Mesendoderm (in vitro differentiated cells): ENCODE data around the gene VTI1A.

Source experiments
- DNase-seq: peaks from one replicate; pipeline ENCODE4 v3.0.0; 2013
- H2AK5ac ChIP-seq: 2 replicates; pipeline ENCODE4 v1.6.1; 2013; ENCODE audit warnings: low read length, inconsistent platforms
- H2BK120ac ChIP-seq: 2 replicates; pipeline ENCODE4 v1.6.1; 2013; ENCODE audit warnings: low read depth, mild to moderate bottlenecking, low read length, moderate library complexity, mixed read lengths
- H2BK15ac ChIP-seq: replicated peaks from 2 replicates; pipeline ENCODE4 v1.6.1; 2013; ENCODE audit warnings: low read depth, mild to moderate bottlenecking, moderate library complexity
- H2BK5ac ChIP-seq: 2 replicates; pipeline ENCODE4 v1.6.1; 2013; ENCODE audit warnings: low read length, inconsistent platforms
- H3K18ac ChIP-seq: 2 replicates; pipeline ENCODE4 v1.6.1; 2013; ENCODE audit warnings: mild to moderate bottlenecking, low read length, mixed read lengths
- H3K23ac ChIP-seq: one replicate; pipeline ENCODE4 v1.6.1; 2013; ENCODE audit warnings: low read length
- H3K27ac ChIP-seq: 2 replicates; pipeline ENCODE4 v1.5.1; 2013; ENCODE audit warnings: low read depth, mild to moderate bottlenecking, inconsistent platforms, low read length, moderate library complexity
- H3K27me3 ChIP-seq: 2 replicates; pipeline ENCODE4 v1.6.1; 2013; ENCODE audit warnings: low read length, control low read depth, mild to moderate bottlenecking, inconsistent platforms; ENCODE audit not compliant: insufficient read depth, poor library complexity
- H3K36me3 ChIP-seq: 2 replicates; pipeline ENCODE4 v1.6.1; 2013; ENCODE audit warnings: low read length, inconsistent platforms; ENCODE audit not compliant: control insufficient read depth, insufficient read depth
- H3K4ac ChIP-seq: one replicate; pipeline ENCODE4 v1.6.1; 2013; ENCODE audit warnings: low read depth, mild to moderate bottlenecking, low read length, moderate library complexity
- H3K4me1 ChIP-seq: 2 replicates; pipeline ENCODE4 v1.6.1; 2013; ENCODE audit warnings: low read depth, low read length, inconsistent platforms; ENCODE audit not compliant: control insufficient read depth
- H3K4me2 ChIP-seq: 2 replicates; pipeline ENCODE4 v1.6.1; 2013; ENCODE audit warnings: low read length
- H3K4me3 ChIP-seq: 2 replicates; pipeline ENCODE4 v1.5.1; 2013; ENCODE audit warnings: mild to moderate bottlenecking, low read length
- H3K56ac ChIP-seq: one replicate; pipeline ENCODE4 v1.6.1; 2013; ENCODE audit warnings: low read length
- H3K79me1 ChIP-seq: 2 replicates; pipeline ENCODE4 v1.6.1; 2013; ENCODE audit warnings: low read length, inconsistent platforms
- H3K79me2 ChIP-seq: 2 replicates; pipeline ENCODE4 v1.6.1; 2013; ENCODE audit warnings: mild to moderate bottlenecking, low read length; ENCODE audit not compliant: control insufficient read depth, insufficient read depth
- H3K9ac ChIP-seq: 2 replicates; pipeline ENCODE4 v1.6.1; 2013; ENCODE audit warnings: low read length, inconsistent platforms
- H4K5ac ChIP-seq: one replicate; pipeline ENCODE4 v1.6.1; 2013; ENCODE audit warnings: low read length
- H4K8ac ChIP-seq: one replicate; pipeline ENCODE4 v1.6.1; 2013; ENCODE audit warnings: low read depth, mild to moderate bottlenecking, control low read depth, low read length, moderate library complexity
- WGBS: extraction: QIAGEN DNeasy Blood & Tissue Kit; methylation state at CpG from one replicate; pipeline ENCODE4 v1.1.7; 2013; ENCODE audit warnings: low lambda C conversion rate, missing lambda C conversion rate; ENCODE audit not compliant: insufficient coverage; ENCODE audit errors: extremely low coverage; 5-methylcytosine and 5-hydroxymethylcytosine counted together

VTI1A gene

DNA sequence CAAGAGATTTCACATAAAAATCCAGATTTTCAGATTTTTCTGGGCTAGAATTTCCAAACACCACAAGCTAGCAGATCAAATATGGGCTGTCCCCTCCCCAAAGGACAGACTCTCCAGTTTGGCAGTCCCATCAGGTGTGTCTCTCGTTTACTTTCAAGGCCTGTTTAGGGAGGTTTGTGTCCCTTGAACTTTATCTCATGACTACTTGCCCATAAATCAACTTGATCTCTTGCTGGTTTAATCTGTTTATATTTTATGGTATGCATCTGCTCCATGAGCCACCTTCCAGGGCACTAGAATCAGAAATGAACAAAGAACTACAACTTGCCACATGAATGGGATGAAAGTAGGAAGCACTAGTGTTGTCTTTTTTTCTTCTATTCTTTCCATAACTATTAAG is 5.5 kb upstream of the VTI1A start:
- Histone ChIP-seq H3K79me2 (peaks cover 10% of the 10 kb centered on the region), H3K4me1 (no peaks in the 10 kb centered on the region), H3K23ac (no peak overlapping the region), H3K4me3 (no peak overlapping the region), H2BK5ac (no peak overlapping the region), H3K18ac (no peak overlapping the region), H4K8ac (no peak overlapping the region), H3K4me2 (no peak overlapping the region), H3K27ac (no peak overlapping the region), H3K56ac (no peak overlapping the region), H3K36me3 (no peaks in the 10 kb centered on the region), H3K9ac (no peak overlapping the region), H2BK120ac (no peak overlapping the region), H3K79me1 (peaks cover 7% of the 10 kb centered on the region), H2BK15ac (no peak overlapping the region), H3K4ac (no peak overlapping the region), H4K5ac (no peak overlapping the region), H3K27me3 (no peaks in the 10 kb centered on the region), H2AK5ac (no peak overlapping the region)
- no CpG with 5 or more reads among the region's 1 CpG for WGBS
- no peak for DNase-seq

DNA sequence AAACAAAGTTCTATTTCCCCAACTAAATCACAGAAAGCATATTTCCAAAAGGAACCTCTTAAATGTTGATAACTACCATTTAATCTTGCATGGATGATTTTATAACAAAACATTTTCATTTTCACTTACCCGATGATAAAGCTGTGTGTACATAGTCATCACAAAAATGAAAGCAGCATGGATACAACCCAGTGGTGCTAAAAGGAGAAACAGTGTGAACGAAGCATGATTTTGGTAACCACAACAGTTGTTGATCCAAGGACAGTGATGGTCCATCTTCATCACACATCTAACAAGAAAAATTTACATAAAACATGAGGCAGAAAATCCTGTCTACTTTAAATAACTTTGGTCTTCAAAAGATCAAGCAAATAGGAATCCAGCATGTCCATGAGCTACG is 5.0 kb upstream of the VTI1A start:
- no peak overlapping the region for H2BK5ac ChIP-seq
- WGBS, result no CpG with 5 or more reads among the region's 3 CpGs

DNA sequence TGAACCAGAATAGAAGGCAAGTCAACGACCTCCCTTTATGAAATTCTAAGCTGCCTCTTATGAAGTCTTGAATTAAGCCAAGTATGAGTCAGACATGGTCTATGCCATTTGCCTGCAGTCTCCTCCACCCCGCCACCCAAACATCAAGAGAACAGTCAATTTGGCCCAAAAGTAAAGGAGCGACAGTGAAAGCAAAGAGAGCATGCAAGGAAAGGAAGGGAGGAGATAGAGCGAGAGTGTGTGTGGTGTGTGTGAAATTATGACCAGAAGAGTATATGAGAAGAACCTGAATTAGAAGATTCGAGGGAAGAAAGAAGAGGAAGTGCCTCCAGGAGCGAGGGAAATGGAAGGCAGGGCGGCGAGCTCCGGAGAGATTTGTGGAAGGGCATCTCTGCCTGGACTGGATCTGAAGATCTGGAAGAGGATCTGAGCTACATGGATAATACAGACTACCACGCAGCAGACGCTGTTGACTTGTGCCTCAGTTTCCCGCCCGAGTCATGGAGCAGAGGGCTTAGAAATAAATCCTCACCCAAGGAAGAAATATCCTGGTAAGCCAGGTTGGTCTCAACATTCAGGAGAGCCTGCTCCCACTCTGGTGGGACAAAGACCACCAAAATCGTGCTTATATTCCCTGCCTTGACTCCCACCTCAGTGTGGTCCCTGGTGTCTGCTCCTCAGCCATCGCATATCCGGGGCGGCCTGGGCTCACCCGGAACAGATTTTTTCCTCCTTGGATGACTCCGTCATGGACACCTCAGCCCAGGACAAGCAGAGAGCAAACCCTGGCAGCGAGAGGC is 760 bp upstream of the VTI1A start:
- peak overlapping the region; percentile 80 for H3K4me3 ChIP-seq
- peak; percentile 5 for DNase-seq

More for the DNA sequence above, 5.0 kb upstream of the VTI1A start:
- Histone ChIP-seq H3K56ac (no peak overlapping the region), H3K79me1 (peaks cover 7% of the 10 kb centered on the region), H3K4ac (no peak overlapping the region), H4K5ac (no peak overlapping the region), H2BK15ac (no peak overlapping the region), H2AK5ac (no peak overlapping the region), H3K36me3 (no peaks in the 10 kb centered on the region), H3K9ac (no peak overlapping the region), H4K8ac (no peak overlapping the region), H3K23ac (no peak overlapping the region), H3K79me2 (peaks cover 10% of the 10 kb centered on the region), H2BK120ac (no peak overlapping the region), H3K18ac (no peak overlapping the region), H3K27me3 (no peaks in the 10 kb centered on the region), H3K27ac (no peak overlapping the region), H3K4me2 (no peak overlapping the region), H3K4me1 (no peaks in the 10 kb centered on the region), H3K4me3 (no peak overlapping the region)
- no peak for DNase-seq

DNA sequence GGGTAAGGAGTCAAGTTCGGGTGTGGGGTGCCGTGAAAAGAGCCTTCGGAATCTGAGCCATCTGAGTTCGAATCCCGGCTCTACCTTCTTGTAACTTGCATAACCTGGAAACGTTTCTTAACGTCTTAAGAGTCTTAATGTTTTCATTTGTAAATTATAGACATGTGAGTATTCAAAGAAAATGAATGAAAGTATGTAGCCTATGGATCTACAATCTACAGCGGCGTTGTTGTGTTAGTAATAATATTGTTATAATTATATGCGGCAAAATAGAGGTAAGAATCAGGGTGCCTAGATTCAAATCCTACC is 559 bp downstream of the VTI1A start:
- Histone ChIP-seq H3K4me3 (peak overlapping the region; percentile 80), H3K9ac (peak overlapping the region; percentile 83), H4K5ac (no peak overlapping the region), H3K27ac (no peak overlapping the region), H3K36me3 (no peaks in the 10 kb centered on the region), H2BK5ac (no peak overlapping the region), H4K8ac (no peak overlapping the region), H3K23ac (no peak overlapping the region), H3K79me1 (peaks cover 16% of the 10 kb centered on the region), H3K56ac (peak overlapping the region; percentile 87), H2AK5ac (no peak overlapping the region), H2BK15ac (no peak overlapping the region), H3K4ac (no peak overlapping the region), H3K4me1 (no peaks in the 10 kb centered on the region), H3K79me2 (peaks cover 25% of the 10 kb centered on the region), H3K4me2 (peak overlapping the region; percentile 65), H3K18ac (no peak overlapping the region), H2BK120ac (no peak overlapping the region), H3K27me3 (no peaks in the 10 kb centered on the region)
- WGBS, result no CpG with 5 or more reads among the region's 10 CpGs
- DNase-seq, result no peak

More for the DNA sequence above, 760 bp upstream of the VTI1A start:
- Histone ChIP-seq H3K79me2 (peaks cover 23% of the 10 kb centered on the region), H2BK15ac (no peak overlapping the region), H3K27me3 (no peaks in the 10 kb centered on the region), H3K9ac (peak overlapping the region; percentile 83), H3K18ac (no peak overlapping the region), H2AK5ac (no peak overlapping the region), H3K4ac (no peak overlapping the region), H3K4me2 (peak overlapping the region; percentile 30), H3K27ac (no peak overlapping the region), H3K79me1 (peaks cover 11% of the 10 kb centered on the region), H3K4me1 (no peaks in the 10 kb centered on the region), H2BK5ac (no peak overlapping the region), H3K36me3 (no peaks in the 10 kb centered on the region), H3K23ac (no peak overlapping the region), H3K56ac (peak overlapping the region; percentile 87), H2BK120ac (no peak overlapping the region), H4K5ac (no peak overlapping the region), H4K8ac (peak overlapping the region; percentile 88)
- WGBS, result no CpG with 5 or more reads among the region's 20 CpGs

DNA sequence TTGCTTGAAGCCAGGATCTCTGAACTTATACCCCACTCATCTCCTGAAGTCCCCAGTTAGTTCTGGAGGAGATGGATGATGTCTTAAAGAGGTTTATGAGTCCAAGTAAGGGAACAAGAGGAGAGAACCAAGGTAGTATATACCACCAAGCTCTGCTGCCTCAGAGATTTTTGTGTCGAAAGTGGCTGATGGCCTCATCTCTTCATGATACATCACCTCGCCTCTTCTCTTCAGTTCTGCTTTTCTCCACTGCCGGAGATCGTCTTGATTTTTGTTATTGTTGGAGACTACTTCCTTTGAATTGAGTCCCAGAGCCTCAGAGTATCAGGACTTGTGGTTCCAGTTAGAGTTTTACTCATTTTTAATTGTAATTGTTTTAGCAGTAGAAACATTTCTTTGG is 1.9 kb downstream of the VTI1A start:
- Histone ChIP-seq H3K4me3 (no peak overlapping the region), H3K79me1 (peaks cover 16% of the 10 kb centered on the region), H3K36me3 (no peaks in the 10 kb centered on the region), H3K9ac (no peak overlapping the region), H4K5ac (no peak overlapping the region), H3K27me3 (no peaks in the 10 kb centered on the region), H3K79me2 (peaks cover 25% of the 10 kb centered on the region), H3K23ac (no peak overlapping the region), H3K27ac (no peak overlapping the region), H2AK5ac (no peak overlapping the region), H3K4me2 (no peak overlapping the region), H3K18ac (no peak overlapping the region), H3K4me1 (no peaks in the 10 kb centered on the region), H4K8ac (no peak overlapping the region), H2BK5ac (no peak overlapping the region), H3K56ac (no peak overlapping the region), H2BK15ac (no peak overlapping the region), H3K4ac (no peak overlapping the region), H2BK120ac (no peak overlapping the region)
- DNase-seq, result no peak
- WGBS, result no CpG with 5 or more reads among the region's 4 CpGs
